A673 (cell line): Measurements from ENCODE around the gene TMPRSS11A.

Experiments used
- EZH2 ChIP-seq: fragments of 200-600 bp; sonication (generic); IDR thresholded peaks from 2 replicates; pipeline ENCODE4 v1.6.1; 2017; ENCODE audit warnings: borderline replicate concordance, low read depth, mild to moderate bottlenecking, mixed read lengths, antibody characterized with exemption, low read length; ENCODE audit not compliant: poor library complexity, severe bottlenecking
- TF ChIP-seq, protein P1 (sequence below): fragments of 300-800, 200-600 bp; sonication (generic); conservative IDR thresholded peaks from 2 replicates; pipeline ENCODE4 v1.5.1; 2017; ENCODE audit warnings: low read depth, mild to moderate bottlenecking, antibody characterized with exemption, low read length, moderate library complexity, mixed read lengths

DNA sequence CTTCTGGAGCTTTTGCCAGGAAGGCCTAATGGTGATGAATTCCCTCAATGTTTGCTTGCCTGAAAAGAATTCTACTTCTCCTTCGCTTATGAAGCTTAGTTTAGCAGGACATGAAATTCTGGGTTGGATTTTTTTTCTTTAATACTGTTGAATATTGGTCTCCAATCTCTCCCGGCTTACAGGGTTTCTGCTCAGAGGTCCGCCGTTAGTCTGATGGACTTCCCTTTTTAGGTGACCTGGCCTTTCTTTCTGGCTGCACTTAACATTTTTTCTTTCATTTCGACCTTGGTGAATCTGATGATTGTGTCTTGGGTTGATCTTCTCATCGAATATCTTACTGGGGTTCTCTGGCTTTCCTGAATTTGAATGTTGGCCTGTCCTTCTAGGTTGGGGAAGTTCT lies 17.2 kb upstream of the TMPRSS11A start:
- TF ChIP-seq, protein P1, sequence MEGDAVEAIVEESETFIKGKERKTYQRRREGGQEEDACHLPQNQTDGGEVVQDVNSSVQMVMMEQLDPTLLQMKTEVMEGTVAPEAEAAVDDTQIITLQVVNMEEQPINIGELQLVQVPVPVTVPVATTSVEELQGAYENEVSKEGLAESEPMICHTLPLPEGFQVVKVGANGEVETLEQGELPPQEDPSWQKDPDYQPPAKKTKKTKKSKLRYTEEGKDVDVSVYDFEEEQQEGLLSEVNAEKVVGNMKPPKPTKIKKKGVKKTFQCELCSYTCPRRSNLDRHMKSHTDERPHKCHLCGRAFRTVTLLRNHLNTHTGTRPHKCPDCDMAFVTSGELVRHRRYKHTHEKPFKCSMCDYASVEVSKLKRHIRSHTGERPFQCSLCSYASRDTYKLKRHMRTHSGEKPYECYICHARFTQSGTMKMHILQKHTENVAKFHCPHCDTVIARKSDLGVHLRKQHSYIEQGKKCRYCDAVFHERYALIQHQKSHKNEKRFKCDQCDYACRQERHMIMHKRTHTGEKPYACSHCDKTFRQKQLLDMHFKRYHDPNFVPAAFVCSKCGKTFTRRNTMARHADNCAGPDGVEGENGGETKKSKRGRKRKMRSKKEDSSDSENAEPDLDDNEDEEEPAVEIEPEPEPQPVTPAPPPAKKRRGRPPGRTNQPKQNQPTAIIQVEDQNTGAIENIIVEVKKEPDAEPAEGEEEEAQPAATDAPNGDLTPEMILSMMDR, result no peak
- TF ChIP-seq EZH2, result no peak
